ENCODE data around the gene PLEKHG1. TPM values are rescaled to one million over a fixed set of nuclear protein-coding genes. Genes with fewer than 3 reads are reported as not detected.

PLEKHG1 gene
- total RNA-seq (2021; fragmentation: NEBNext Ultra II Directional; extraction: Animal tissue kit (Norgen Biotek cat#: 25700)): under 1 TPM in 1 of 6 experiments, not detected in 5; 0.07 TPM
- long read RNA-seq: 0 reads

- peak within 1 kb of the TSS; percentile 71 for H3K4me3 Mint-ChIP-seq
- DNase-seq: no peak
- no peaks in the 10 kb centered on the region for H3K36me3 Mint-ChIP-seq (ENCODE audit: low read depth)
- H3K4me1 Mint-ChIP-seq (ENCODE audit: low read depth): peaks cover 5% of the 10 kb centered on the region; the same call in 1 of the 2 replicates
- peaks cover 17% of the 10 kb centered on the region for H3K27me3 Mint-ChIP-seq (ENCODE audit: insufficient read depth)
- TF ChIP-seq CTCF (IDR thresholded peaks at IDR 0.05): no peak
- H3K9me3 Mint-ChIP-seq: no peaks in the 10 kb centered on the region
- H3K27ac Mint-ChIP-seq: no peak within 1 kb of the TSS
Measured at GRCh38 chr6:150599199-150600009, at the start of gene PLEKHG1. TSS of gene PLEKHG1 (plus strand) at chr6:150599885. CDS start at chr6:150733682, 133,797 bp downstream.

GRCh38 chr6:150550244-150550643, 49.4 kb upstream of the PLEKHG1 start:
- no peak for DNase-seq
- Mint-ChIP-seq H3K9me3 (peaks cover 24% of the 10 kb centered on the region), H3K27me3 (ENCODE audit: insufficient read depth) (peaks cover 7% of the 10 kb centered on the region), H3K27ac (no peak overlapping the region), H3K36me3 (ENCODE audit: low read depth) (peaks cover 6% of the 10 kb centered on the region; the same call in 1 of the 2 replicates), H3K4me3 (no peak overlapping the region), H3K4me1 (ENCODE audit: low read depth) (no peaks in the 10 kb centered on the region)
- no peak for TF ChIP-seq CTCF (IDR thresholded peaks at IDR 0.05)

GRCh38 chr6:150557043-150557599, 42.6 kb upstream of the PLEKHG1 start:
- H3K4me3 Mint-ChIP-seq: no peak overlapping the region
- H3K4me1 Mint-ChIP-seq (ENCODE audit: low read depth): no peaks in the 10 kb centered on the region
- H3K36me3 Mint-ChIP-seq (ENCODE audit: low read depth): no peaks in the 10 kb centered on the region
- no peak overlapping the region for H3K27ac Mint-ChIP-seq
- TF ChIP-seq CTCF (IDR thresholded peaks at IDR 0.05): no peak
- H3K27me3 Mint-ChIP-seq (ENCODE audit: insufficient read depth): no peaks in the 10 kb centered on the region
- H3K9me3 Mint-ChIP-seq: peaks cover 20% of the 10 kb centered on the region
- DNase-seq: no peak

GRCh38 chr6:150560004-150560883, 39.4 kb upstream of the PLEKHG1 start:
- H3K4me1 Mint-ChIP-seq (ENCODE audit: low read depth): no peaks in the 10 kb centered on the region
- DNase-seq: no peak
- TF ChIP-seq CTCF (IDR thresholded peaks at IDR 0.05): no peak
- peaks cover 15% of the 10 kb centered on the region for H3K9me3 Mint-ChIP-seq
- no peaks in the 10 kb centered on the region for H3K36me3 Mint-ChIP-seq (ENCODE audit: low read depth)
- no peaks in the 10 kb centered on the region; the same call in none of the 2 replicates for H3K27me3 Mint-ChIP-seq (ENCODE audit: insufficient read depth)
- H3K27ac Mint-ChIP-seq: no peak overlapping the region
- H3K4me3 Mint-ChIP-seq: no peak overlapping the region

- no peak for DNase-seq
- peaks cover 14% of the 10 kb centered on the region; the same call in 1 of the 2 replicates for H3K9me3 Mint-ChIP-seq
- H3K36me3 Mint-ChIP-seq (ENCODE audit: low read depth): no peaks in the 10 kb centered on the region
- H3K4me1 Mint-ChIP-seq (ENCODE audit: low read depth): no peaks in the 10 kb centered on the region
- H3K4me3 Mint-ChIP-seq: no peak overlapping the region
- no peak for TF ChIP-seq CTCF (IDR thresholded peaks at IDR 0.05)
- H3K27me3 Mint-ChIP-seq (ENCODE audit: insufficient read depth): no peaks in the 10 kb centered on the region; the same call in none of the 2 replicates
- H3K27ac Mint-ChIP-seq: no peak overlapping the region
Measured at GRCh38 chr6:150560884-150561219, 38.8 kb upstream of the PLEKHG1 start.

Data from HFFc6 (cell line).